ENCODE results near the gene GOSR2.

The GOSR2 gene

DNA sequence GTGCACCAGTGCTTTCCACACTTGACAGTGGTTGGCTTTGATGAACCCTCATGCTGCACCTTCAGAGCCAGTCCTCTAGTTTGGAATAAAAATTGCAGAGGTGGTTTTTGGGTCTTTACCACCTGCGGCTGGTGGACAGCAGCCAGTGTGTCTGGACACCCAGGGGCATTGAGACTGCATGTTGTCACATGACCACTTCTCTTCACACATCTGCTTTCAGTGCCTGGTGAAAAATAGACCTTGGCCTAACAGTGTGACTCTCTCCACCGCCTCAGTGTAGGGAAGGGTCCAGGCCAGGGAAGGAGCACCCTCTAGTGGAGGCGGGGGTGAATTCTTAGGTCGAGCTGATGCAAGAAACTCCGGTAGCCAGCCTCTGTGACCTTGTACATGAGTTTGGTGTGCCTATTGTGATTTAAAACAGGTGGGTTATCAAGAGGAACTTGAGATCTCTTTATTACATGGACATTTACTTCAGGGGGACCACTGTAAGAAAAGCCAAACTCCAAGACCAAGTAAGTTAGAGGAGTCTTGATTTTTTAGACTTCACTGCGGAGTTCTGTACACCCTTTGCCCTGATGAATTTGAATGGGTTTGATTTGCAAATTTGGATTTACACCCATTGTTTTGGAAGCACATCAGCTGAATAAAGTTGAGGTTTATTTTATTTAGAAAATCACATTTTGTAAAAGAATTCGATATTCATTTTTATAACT lies 17.9 kb downstream of the GOSR2 start:
- no peak overlapping the region for H3K9ac ChIP-seq (ENCODE audit: low read depth, low read length)
- H3K4me3 ChIP-seq (ENCODE audit: low read depth, low read length), result no peak overlapping the region
- peaks cover 20% of the 10 kb centered on the region for H3K36me3 ChIP-seq (ENCODE audit: control insufficient read depth, insufficient read depth, low read length)
- peaks cover 24% of the 10 kb centered on the region for H3K4me1 ChIP-seq (ENCODE audit: control insufficient read depth, insufficient read depth, low read length)
- H3K27me3 ChIP-seq (ENCODE audit: control insufficient read depth, insufficient read depth, low read length), result no peaks in the 10 kb centered on the region
- no peaks in the 10 kb centered on the region for H3K9me3 ChIP-seq (ENCODE audit: control insufficient read depth, insufficient read depth, low read length)

DNA sequence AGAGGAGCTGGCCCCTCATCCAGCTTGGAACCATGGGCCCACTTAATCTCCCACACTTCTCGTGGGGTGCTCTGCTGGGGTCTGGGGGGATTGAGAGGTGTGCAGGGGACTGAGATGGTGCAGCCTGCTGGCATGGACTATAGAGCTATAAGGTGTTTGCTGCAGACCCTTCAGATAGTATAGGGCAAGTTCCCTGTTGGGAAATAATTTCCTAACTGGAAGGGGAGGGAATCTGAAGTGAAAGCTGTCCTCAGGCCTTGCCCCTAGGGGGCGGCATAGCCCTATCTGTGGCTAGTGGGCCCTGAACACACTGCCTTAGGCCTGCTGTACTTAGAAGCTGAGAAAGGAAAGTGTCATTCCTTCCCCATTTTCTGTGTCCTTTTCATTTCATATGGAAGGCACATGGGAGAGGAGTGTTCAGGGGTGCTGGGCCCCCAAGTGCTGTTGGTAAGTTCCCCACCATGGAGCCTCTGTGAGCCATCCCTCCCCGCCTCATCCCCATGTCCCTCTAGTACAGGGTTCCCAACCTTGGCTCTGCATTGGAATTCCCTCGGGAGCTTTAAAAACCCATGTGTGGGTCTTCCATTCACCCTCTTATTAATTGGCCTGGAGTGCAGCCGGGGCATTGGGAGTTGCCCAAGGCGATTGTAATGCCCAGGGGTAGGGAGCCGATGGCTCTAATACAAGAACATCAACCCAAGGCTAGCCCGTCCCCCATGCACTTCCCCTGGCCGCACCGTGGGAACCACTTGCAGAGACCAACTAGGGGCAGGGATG lies 19.7 kb downstream of the GOSR2 start:
- peak overlapping the region; percentile 47 for H3K9ac ChIP-seq (ENCODE audit: low read depth, low read length)

GRCh38 chr17:46943218-46943500 lies 20.2 kb downstream of the GOSR2 start:
- Histone ChIP-seq H3K36me3 (ENCODE audit: control insufficient read depth, insufficient read depth, low read length) (peaks cover 11% of the 10 kb centered on the region), H3K9me3 (ENCODE audit: control insufficient read depth, insufficient read depth, low read length) (no peaks in the 10 kb centered on the region), H3K4me3 (ENCODE audit: low read depth, low read length) (peak overlapping the region; percentile 6), H3K9ac (ENCODE audit: low read depth, low read length) (peak overlapping the region; percentile 47), H3K27me3 (ENCODE audit: control insufficient read depth, insufficient read depth, low read length) (no peaks in the 10 kb centered on the region), H3K4me1 (ENCODE audit: control insufficient read depth, insufficient read depth, low read length) (peaks cover 24% of the 10 kb centered on the region)

More for the DNA sequence above, 19.7 kb downstream of the GOSR2 start:
- Histone ChIP-seq H3K36me3 (ENCODE audit: control insufficient read depth, insufficient read depth, low read length) (peaks cover 11% of the 10 kb centered on the region), H3K4me1 (ENCODE audit: control insufficient read depth, insufficient read depth, low read length) (peaks cover 24% of the 10 kb centered on the region), H3K4me3 (ENCODE audit: low read depth, low read length) (peak overlapping the region; percentile 6), H3K9me3 (ENCODE audit: control insufficient read depth, insufficient read depth, low read length) (no peaks in the 10 kb centered on the region), H3K27me3 (ENCODE audit: control insufficient read depth, insufficient read depth, low read length) (no peaks in the 10 kb centered on the region)

DNA sequence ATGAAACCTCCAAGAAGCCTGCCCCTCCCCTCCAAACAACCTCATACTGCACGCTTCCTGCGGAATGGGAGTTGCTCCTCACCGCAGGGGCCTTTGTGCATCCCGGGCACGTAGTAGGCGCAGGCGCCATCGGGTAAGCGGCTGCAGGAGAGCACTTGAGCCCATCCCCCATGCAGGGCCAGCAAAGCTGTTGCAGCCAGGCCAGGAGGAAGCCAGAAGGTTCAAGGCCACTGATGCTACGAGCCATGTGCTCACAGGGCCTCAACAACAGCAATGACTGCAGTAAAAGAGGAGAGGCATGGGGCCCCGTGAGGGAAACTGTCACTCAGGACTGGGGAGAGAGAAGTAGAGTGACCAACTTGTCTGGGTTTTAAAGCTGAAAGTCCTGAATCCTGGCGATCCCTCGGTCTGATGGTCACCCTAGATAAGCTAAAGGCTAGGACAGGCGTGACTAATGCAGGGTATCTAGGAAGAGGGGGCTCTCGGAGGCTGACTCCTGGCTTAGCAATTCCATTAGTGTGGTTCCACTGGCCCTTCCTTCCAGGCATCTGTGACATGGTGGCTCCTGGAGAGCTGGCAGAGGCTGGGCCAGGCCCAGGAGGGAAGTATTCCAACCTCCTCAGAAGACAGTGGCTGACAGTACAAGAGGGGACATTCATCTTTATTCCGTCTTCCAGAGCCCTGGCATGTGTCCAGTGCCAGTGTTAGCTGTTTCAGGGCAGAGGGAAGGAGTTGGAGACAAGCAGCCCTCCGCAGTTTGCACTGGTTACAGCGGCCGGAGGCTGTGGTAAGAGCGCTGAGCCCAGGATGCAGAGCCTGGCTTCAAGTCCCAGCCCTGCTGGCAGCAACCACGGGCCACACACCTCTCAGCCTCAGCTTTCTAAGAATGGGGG lies 20.8 kb downstream of the GOSR2 start:
- Histone ChIP-seq H3K27me3 (ENCODE audit: control insufficient read depth, insufficient read depth, low read length) (no peaks in the 10 kb centered on the region), H3K9ac (ENCODE audit: low read depth, low read length) (peak overlapping the region; percentile 57), H3K9me3 (ENCODE audit: control insufficient read depth, insufficient read depth, low read length) (no peaks in the 10 kb centered on the region), H3K4me3 (ENCODE audit: low read depth, low read length) (peak overlapping the region; percentile 6), H3K36me3 (ENCODE audit: control insufficient read depth, insufficient read depth, low read length) (peaks cover 11% of the 10 kb centered on the region), H3K4me1 (ENCODE audit: control insufficient read depth, insufficient read depth, low read length) (peaks cover 24% of the 10 kb centered on the region)

- peaks cover 24% of the 10 kb centered on the region for H3K4me1 ChIP-seq (ENCODE audit: control insufficient read depth, insufficient read depth, low read length)
- no peak overlapping the region for H3K4me3 ChIP-seq (ENCODE audit: low read depth, low read length)
- H3K9ac ChIP-seq (ENCODE audit: low read depth, low read length), result no peak overlapping the region
- H3K9me3 ChIP-seq (ENCODE audit: control insufficient read depth, insufficient read depth, low read length), result no peaks in the 10 kb centered on the region
- peaks cover 2% of the 10 kb centered on the region for H3K36me3 ChIP-seq (ENCODE audit: control insufficient read depth, insufficient read depth, low read length)
- H3K27me3 ChIP-seq (ENCODE audit: control insufficient read depth, insufficient read depth, low read length), result no peaks in the 10 kb centered on the region
Observed at GRCh38 chr17:46944931-46945330, 22.0 kb downstream of the GOSR2 start.

- H3K9ac ChIP-seq (ENCODE audit: low read depth, low read length), result no peak overlapping the region
- H3K27me3 ChIP-seq (ENCODE audit: control insufficient read depth, insufficient read depth, low read length), result no peaks in the 10 kb centered on the region
- peaks cover 24% of the 10 kb centered on the region for H3K4me1 ChIP-seq (ENCODE audit: control insufficient read depth, insufficient read depth, low read length)
- H3K9me3 ChIP-seq (ENCODE audit: control insufficient read depth, insufficient read depth, low read length), result no peaks in the 10 kb centered on the region
- no peaks in the 10 kb centered on the region for H3K36me3 ChIP-seq (ENCODE audit: control insufficient read depth, insufficient read depth, low read length)
- H3K4me3 ChIP-seq (ENCODE audit: low read depth, low read length), result no peak overlapping the region
Observed at GRCh38 chr17:46947216-46947615, 24.3 kb downstream of the GOSR2 start.

GRCh38 chr17:46948544-46948943 lies 25.6 kb downstream of the GOSR2 start:
- Histone ChIP-seq H3K27me3 (ENCODE audit: control insufficient read depth, insufficient read depth, low read length) (no peaks in the 10 kb centered on the region), H3K36me3 (ENCODE audit: control insufficient read depth, insufficient read depth, low read length) (no peaks in the 10 kb centered on the region), H3K9ac (ENCODE audit: low read depth, low read length) (no peak overlapping the region), H3K4me3 (ENCODE audit: low read depth, low read length) (no peak overlapping the region), H3K9me3 (ENCODE audit: control insufficient read depth, insufficient read depth, low read length) (no peaks in the 10 kb centered on the region), H3K4me1 (ENCODE audit: control insufficient read depth, insufficient read depth, low read length) (peaks cover 14% of the 10 kb centered on the region)

DNA sequence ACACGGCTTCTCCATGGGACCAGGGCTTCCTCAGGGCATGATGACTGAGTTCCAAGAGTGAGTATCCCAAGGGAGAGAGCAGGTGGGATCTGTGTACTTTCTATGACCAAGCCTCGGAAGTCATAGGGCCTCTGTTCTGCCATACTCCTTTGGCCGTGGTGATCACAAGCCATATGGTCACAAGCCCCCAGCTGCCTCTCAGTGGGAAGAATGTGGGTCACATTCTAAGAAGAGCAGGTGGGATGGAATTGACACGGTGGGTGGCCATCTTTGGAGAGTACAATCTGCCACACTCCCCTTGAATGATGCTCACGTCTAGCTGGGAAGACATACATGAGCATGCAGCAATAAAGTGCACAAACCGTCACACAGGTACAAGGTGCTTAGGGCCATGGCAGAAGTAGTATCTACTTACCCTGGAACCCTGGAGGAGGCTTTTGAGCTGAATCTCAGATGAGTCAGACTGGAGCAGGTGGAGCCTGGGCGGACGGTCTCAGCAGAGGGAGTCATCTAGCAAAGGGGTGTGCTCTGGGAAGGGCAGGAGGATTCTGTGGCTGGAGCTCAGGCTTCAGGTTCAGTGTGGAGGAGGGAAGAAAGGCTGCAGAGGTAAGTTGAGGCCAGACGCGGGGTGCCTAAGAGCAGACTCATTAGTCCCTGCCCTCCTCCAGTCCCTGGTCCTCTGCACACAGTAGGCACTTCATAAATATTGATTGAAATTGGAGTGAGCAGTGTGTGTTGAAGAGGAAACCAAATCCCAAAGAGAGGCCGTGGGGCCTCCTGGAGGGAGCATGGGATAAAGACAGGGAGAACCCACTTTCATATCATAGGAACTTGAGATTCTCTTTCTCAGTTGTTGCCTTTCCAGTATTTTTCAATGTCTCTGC lies 26.6 kb downstream of the GOSR2 start:
- H3K27me3 ChIP-seq (ENCODE audit: control insufficient read depth, insufficient read depth, low read length), result no peaks in the 10 kb centered on the region
- H3K36me3 ChIP-seq (ENCODE audit: control insufficient read depth, insufficient read depth, low read length), result no peaks in the 10 kb centered on the region
- H3K9me3 ChIP-seq (ENCODE audit: control insufficient read depth, insufficient read depth, low read length), result no peaks in the 10 kb centered on the region

DNA sequence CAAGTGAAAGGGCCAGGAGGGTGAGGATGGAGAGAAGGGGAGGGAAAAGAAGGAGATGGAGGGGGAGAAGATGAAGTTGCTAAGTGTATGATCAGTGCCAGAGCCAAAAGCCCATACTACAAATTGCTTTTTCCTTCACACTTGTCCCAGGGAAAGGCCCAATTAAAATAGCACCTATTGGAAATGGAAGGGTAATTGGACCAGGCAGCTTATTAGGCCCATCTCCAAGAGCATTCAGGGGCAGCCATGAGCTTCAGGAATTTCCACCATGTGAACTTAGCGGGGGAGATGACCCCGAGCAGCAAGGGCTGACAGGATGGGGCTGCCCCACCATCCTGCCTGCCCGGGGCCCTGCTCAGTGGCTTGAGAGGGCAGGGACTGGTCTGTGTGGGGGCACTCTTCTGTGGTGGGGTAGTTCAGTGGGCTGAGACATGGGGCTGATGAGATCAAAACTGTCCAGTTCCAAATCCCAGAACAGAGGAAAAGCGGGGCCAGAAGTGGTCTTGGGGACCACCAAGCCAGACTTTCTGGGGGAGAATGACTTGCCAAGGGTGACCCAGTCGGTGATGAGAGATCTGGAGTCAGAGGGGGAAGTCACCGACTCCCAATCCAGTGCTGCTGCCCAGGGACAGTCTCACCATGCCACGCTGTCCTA lies 27.5 kb downstream of the GOSR2 start:
- Histone ChIP-seq H3K9ac (ENCODE audit: low read depth, low read length) (no peak overlapping the region), H3K36me3 (ENCODE audit: control insufficient read depth, insufficient read depth, low read length) (no peaks in the 10 kb centered on the region), H3K4me3 (ENCODE audit: low read depth, low read length) (no peak overlapping the region), H3K9me3 (ENCODE audit: control insufficient read depth, insufficient read depth, low read length) (no peaks in the 10 kb centered on the region), H3K4me1 (ENCODE audit: control insufficient read depth, insufficient read depth, low read length) (peaks cover 3% of the 10 kb centered on the region), H3K27me3 (ENCODE audit: control insufficient read depth, insufficient read depth, low read length) (no peaks in the 10 kb centered on the region)

More for the DNA sequence above, 26.6 kb downstream of the GOSR2 start:
- peaks cover 7% of the 10 kb centered on the region for H3K4me1 ChIP-seq (ENCODE audit: control insufficient read depth, insufficient read depth, low read length)
- no peak overlapping the region for H3K9ac ChIP-seq (ENCODE audit: low read depth, low read length)
- no peak overlapping the region for H3K4me3 ChIP-seq (ENCODE audit: low read depth, low read length)

DNA sequence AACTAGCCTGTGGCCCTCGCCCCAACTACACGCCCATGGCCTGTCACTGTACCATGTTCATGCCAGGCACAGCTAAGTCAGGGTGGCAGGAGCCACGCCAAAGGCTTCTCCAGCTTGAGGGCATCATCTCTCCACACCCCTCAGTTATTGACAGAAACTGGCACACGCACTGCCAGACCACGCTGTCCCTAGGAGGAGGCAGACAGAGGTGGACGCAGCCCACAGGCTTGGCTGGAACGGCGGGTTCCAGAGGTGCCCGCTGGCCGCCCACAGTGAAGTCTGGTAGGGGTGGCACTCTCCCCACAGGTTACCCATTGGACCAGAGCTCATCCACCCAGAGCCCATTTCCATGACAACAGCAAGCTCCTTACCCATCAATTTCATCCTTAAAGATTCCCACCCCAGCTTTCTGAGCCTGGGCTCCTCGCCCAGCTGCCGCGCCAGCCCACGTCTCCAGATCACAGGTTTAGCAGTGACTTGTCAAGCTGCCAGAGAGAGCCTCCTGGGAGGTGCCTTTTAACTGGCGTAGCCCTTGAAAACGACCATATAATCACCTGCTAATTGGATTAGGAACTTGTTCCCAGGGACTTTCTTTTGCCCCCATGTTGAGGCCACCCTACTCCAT lies 28.1 kb downstream of the GOSR2 start:
- Histone ChIP-seq H3K4me3 (ENCODE audit: low read depth, low read length) (no peak overlapping the region), H3K4me1 (ENCODE audit: control insufficient read depth, insufficient read depth, low read length) (no peaks in the 10 kb centered on the region), H3K9ac (ENCODE audit: low read depth, low read length) (no peak overlapping the region), H3K36me3 (ENCODE audit: control insufficient read depth, insufficient read depth, low read length) (no peaks in the 10 kb centered on the region), H3K27me3 (ENCODE audit: control insufficient read depth, insufficient read depth, low read length) (no peaks in the 10 kb centered on the region), H3K9me3 (ENCODE audit: control insufficient read depth, insufficient read depth, low read length) (no peaks in the 10 kb centered on the region)

All from iPS-15b (cell line).